SHP77 treated with DMSO at 0.1 percent for 48 hours (cell line): ENCODE measurements around the gene SATB1.
"Not testable (repeated sequence)": the region's sequence is repeated elsewhere in the genome, so short reads cannot be mapped to it uniquely, and the experiment has no call there.

Experiments used
- DNase-seq: peaks from one replicate; lab custom pipeline; 2025; lab: John Stamatoyannopoulos, UW

The SATB1 gene

GRCh38 chr3:18351823-18352744, 73.1 kb downstream of the SATB1 start:
- peak; percentile 23 for DNase-seq

- no peak for DNase-seq
Observed at GRCh38 chr3:18351069-18351628, 74.0 kb downstream of the SATB1 start.

- DNase-seq: no peak
Observed at GRCh38 chr3:18349197-18349798, 75.8 kb downstream of the SATB1 start.

- DNase-seq: no peak
Observed at GRCh38 chr3:18346097-18346496, 79.0 kb downstream of the SATB1 start.

DNA sequence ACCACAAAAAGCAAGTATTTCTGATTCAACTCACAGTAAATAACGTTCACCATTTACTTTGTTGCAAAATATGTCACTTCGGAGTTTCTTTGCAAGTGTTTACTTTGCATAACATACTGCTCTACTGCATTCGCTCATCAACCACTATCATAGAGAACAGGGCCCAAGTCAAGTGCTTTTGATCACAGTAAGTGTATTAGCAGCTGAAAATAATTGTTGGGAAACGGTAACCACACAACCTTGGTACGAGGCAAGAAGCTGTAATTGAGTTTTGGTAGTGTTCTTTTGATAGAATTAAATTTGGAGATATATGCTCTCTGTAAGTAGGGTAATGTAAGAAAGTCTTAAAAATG, 80.1 kb downstream of the SATB1 start:
- DNase-seq: no peak

GRCh38 chr3:18344306-18345014, 80.7 kb downstream of the SATB1 start:
- no peak for DNase-seq

- no peak for DNase-seq
Observed at GRCh38 chr3:18343809-18344208, 81.3 kb downstream of the SATB1 start.

DNA sequence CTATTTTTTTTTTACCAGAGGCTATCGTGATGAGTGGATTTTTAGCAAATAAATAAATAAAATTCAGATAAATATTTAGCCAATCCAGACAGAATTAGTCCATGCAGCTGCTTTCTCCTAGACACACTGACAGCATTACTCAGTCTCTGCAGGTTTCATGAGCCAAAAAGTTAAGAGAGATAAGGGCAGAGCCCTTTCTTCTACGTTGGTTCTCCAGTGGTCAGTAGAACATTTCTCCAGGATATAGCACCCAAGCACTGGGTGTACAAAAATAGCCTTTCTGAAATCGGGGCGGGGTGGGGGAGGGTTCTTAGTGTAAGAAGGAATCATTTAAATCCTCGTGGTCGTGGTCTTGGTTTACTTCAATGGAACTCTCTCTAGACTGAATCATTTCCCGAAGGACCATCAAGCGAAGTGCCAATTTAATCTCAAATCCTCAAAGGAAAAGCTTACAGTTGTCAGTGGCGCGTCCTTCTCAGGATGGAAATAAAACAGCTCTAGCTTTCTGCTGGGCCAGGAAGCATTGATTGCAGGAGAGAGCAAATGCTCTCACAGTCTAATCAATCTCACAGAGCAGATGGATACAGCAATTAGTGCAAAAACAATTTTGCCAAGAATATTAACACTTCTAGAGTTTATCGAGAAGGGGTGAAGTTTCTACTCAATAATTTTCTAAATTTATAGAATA, 86.2 kb downstream of the SATB1 start:
- DNase-seq: no peak

DNA sequence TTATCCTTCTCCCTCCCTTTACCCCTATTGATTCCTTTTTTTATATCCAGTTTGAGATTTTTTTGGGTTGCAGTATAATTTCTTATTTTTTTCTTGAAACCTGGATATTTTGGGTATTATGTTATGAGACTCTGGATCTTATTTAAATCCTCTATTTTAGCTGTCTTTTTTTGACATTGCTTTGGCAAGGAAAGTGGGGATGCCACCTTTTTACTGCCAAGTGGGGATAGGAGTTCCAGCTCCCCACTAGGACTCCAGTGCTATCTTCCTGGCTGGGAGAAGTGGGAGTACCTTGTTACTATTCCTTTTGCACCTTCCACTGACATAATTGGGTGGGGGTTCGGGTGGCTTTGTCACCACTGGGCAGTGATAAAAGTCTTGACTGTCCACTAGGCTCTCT, 87.9 kb downstream of the SATB1 start:
- no peak for DNase-seq

GRCh38 chr3:18334837-18335601, 90.1 kb downstream of the SATB1 start:
- no peak for DNase-seq

GRCh38 chr3:18330772-18331441, 94.2 kb downstream of the SATB1 start:
- not testable (repeated sequence) for DNase-seq

- no peak for DNase-seq
Observed at GRCh38 chr3:18308096-18308650, 117.0 kb downstream of the SATB1 start.

GRCh38 chr3:18307529-18307928, 117.6 kb downstream of the SATB1 start:
- no peak for DNase-seq

- no peak for DNase-seq
Observed at GRCh38 chr3:18302517-18302916, 122.6 kb downstream of the SATB1 start.

- no peak for DNase-seq
Observed at GRCh38 chr3:18301781-18302180, 123.4 kb downstream of the SATB1 start.

GRCh38 chr3:18300916-18301315, 124.2 kb downstream of the SATB1 start:
- DNase-seq: no peak

GRCh38 chr3:18297126-18297525, 128.0 kb downstream of the SATB1 start:
- DNase-seq: no peak
